HG02571 (cell line): ENCODE data around the gene MAPK12.
"Not testable (repeated sequence)": the region's sequence is repeated elsewhere in the genome, so short reads cannot be mapped to it uniquely, and the experiment has no call there.

Experiments
- ATAC-seq: cut with Tn5 transposase; IDR thresholded peaks from one replicate; pipeline ENCODE4 v1.9.1; 2021; ENCODE audit warnings: mild to moderate bottlenecking, moderate library complexity; ENCODE audit not compliant: unreplicated experiment

The MAPK12 gene

DNA sequence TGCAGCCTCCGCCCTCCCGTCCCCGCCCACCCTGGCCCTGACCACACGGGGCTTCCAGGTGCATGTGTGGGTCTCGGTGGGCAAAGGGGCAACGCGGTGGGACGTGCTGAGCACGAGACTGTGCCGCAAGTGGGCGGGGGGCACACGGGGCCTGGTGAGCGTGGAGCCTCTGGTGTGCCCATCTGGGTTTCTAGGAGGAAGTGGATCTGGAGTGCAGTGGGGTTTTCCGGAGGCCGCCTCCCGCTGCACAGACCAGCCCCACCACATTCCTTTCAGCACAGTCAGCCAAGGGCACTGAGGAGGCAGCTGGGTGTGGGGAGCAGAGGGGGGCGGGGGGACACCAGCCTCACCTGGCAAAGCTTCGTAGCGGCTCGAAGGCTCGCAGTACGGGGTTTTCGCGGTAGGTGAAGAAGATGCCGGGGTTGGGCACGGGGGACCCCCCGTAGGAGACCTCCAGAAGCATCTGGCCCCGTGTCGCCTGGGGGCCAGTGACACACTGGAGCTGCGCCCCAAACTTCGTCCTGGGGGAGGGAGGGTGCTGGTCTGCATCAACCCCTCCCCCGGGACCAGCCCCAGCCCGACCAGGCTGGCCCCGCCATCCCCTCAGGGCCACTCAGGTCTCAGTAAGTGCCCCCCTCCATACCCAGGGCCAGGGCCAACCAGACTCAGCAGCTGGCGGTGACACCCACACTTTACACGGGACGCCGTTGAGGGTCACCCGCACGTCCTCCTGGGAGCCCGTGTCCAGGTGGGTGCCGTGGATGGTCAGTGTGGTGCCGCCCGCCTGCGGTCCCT lies 21.1 kb upstream of the MAPK12 start:
- ATAC-seq: no peak

- ATAC-seq: no peak
These were observed 20.5 kb upstream of the MAPK12 start for GRCh38 chr22:50281957-50282356.

- ATAC-seq: no peak
These were observed 19.9 kb upstream of the MAPK12 start for GRCh38 chr22:50281384-50281760.

- ATAC-seq: no peak
These were observed 19.4 kb upstream of the MAPK12 start for GRCh38 chr22:50280708-50281383.

DNA sequence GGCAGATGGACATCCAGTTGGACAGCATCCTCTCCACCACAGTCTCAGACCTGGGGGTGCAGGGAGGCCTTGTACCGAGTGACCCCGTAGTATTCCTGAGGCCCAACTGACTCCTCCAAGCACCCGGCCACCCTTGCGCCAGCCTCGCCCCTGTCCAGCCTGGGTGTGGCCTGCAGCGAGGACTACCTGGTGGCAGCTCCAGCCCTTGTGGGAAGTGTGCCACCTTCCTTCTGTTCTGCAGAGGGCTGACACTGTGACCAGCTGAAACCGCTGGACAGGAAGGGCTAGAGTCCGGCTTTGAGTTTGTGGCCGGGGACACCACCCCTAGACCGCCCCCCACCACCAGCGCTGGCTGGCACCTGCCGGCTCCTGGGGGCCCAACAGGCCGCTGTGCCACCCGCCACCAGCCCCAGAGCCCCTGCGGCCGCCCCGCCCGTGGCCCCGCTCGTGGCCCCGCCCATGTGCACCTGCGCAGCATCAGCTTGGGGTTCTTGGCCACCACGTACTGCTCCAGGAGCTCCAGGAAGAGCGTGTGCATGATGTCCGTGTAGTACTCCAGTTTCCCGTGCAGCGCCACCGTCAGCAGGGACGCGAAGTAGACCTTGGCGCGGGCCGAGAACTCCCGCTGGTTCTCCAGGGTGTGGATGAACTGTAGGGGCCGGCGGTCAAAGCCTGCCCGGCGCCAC lies 18.7 kb upstream of the MAPK12 start:
- ATAC-seq: no peak

- no peak for ATAC-seq
These were observed 17.6 kb upstream of the MAPK12 start for GRCh38 chr22:50278956-50279619.

DNA sequence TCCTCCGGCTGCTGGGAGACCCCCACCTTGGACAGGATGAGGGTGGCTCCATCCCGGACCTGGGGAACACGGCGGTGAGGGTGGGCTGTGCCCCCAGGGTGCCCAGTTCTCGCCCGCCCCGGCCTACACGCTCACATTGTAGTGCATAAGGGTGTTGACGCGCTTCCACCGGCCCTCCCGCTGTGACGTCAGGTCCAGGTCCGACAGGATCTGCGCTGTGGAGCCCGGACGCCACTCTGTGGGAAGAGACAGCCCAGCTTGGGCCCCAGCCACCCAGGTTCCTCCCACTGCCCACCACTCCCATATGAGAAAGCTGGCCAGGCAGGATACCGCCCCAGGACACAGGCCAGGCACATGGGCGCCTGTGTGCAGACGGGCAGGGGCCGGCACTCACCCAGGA lies 17.0 kb upstream of the MAPK12 start:
- no peak for ATAC-seq

- no peak for ATAC-seq
These were observed 16.3 kb upstream of the MAPK12 start for GRCh38 chr22:50277761-50278160.

DNA sequence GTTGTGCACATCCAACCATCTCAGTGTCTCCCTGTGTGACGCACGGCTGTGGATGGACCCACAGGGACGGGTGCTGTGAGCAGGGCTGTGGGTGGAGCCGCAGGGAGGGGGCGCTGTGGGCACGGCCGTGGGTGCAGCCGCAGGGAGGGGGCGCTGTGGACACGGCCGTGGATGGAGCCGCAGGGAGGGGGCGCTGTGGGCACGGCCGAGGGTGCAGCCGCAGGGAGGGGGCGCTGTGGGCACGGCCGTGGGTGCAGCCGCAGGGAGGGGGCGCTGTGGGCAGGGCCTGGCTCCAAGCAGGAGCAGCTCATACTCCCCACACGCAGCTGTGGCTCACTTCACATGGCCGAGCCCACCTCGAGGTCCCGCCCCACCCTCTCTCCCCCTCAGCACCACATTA lies 14.7 kb upstream of the MAPK12 start:
- ATAC-seq: peak; percentile 56

GRCh38 chr22:50275181-50276055 lies 13.9 kb upstream of the MAPK12 start:
- no peak for ATAC-seq

DNA sequence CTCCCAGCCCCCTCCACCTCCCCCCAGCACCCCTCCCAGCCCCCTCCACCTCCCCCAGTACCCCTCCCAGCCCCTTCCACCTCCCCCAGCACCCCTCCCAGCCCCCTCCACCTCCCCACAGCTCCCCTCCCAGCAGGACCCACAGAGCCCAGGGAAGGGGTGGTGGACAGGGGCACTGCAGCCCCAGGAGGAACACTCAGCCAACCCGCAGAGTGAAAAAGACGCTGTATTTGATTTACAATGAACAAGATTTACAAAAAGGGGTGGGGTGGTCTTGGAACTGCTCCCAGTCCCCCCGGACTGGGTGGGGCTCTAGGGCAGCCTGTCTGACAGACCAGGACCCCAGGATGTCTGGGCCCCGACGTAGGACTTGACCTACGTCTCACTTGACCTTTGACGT lies 13.3 kb upstream of the MAPK12 start:
- no peak for ATAC-seq

- ATAC-seq: no peak
These were observed 12.8 kb upstream of the MAPK12 start for GRCh38 chr22:50274311-50274710.

GRCh38 chr22:50273781-50274180 lies 12.3 kb upstream of the MAPK12 start:
- ATAC-seq: not testable (repeated sequence)

DNA sequence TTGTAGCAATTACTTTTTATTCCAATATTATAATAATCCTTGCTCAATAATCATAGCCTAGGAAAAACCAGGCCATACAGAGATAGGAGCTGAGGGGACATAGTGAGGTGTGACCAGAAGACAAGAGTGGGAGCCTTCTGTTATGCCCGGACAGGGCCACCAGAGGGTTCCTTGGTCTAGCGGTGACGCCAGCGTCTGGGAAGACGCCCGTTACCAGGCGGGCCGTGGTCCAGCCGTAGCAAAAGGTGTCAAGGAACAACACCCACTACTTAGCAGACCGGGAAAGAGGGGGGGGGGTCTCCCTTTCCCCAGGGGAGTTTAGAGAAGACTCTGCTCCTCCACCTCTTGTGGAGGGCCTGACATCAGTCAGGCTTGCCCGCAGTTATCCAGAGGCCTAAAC lies 11.9 kb upstream of the MAPK12 start:
- ATAC-seq: not testable (repeated sequence)

DNA sequence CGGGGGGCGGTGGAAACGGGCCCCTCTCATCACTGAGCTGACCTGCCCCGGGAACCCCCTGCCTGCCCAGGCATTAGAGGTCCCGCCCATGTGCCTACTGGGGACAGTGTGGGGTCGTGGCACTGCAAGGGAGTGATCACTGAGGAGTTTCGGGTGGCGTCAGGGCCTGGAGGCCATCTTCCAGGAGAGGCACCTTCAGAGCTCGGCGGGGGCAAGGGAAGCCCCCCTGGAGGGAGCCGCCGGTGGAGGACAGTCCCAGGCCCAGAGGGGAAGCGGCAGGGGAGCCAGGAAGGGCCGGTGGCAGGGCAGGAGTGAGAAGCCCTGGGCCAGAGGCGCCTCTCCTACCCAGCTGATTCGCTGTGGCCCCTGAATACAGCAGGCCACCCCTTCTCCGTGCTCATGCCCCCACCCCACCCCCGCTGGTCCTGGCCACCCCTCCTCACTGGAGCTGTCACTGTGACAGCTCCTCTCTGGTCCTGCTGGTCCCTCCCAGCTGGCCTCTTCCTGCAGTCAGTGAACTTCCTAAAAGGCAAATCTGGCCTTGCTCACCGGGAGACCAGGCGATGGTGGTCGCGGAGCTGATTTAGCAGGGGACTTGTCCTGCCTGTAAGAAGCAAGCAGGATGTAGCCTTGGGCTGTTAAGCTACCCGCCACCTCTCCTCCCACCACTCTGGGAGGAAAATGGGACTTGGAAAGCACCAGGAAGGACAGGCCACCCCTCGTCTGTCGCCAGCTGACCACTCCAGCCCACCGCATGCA lies 10.7 kb upstream of the MAPK12 start:
- ATAC-seq: no peak

GRCh38 chr22:50271519-50271970 lies 10.1 kb upstream of the MAPK12 start:
- no peak for ATAC-seq

GRCh38 chr22:50270666-50271394 lies 9.3 kb upstream of the MAPK12 start:
- ATAC-seq: no peak

GRCh38 chr22:50269970-50270665 lies 8.6 kb upstream of the MAPK12 start, which contains the start of gene MAPK11:
TSS of gene MAPK11 (minus strand) at chr22:50270380. CDS start at chr22:50270292, 88 bp downstream.
- ATAC-seq: no peak
